ENCODE results near the gene CACYBP.

The CACYBP gene

DNA sequence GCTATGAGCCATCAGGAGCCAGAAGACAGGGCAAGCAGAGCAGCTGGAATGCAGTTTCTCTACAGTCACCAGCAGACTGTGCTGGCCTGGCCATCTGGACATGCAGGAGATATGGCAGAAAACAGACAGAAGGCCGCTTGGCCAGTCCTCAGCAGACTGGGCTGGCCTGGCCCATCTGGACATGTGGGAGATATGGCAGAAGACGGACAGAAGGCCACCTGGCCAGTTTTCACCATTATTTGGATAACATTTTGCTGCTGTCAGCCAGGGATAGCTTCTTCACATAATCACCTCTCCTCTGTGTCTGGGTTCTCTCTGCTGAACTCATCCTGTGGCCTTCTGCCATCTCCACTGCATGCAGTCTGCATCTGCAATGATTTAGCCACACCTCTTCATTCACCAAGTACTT, 25.0 kb upstream of the CACYBP start:
- no peak for DNase-seq (ENCODE audit: low spot score)

DNA sequence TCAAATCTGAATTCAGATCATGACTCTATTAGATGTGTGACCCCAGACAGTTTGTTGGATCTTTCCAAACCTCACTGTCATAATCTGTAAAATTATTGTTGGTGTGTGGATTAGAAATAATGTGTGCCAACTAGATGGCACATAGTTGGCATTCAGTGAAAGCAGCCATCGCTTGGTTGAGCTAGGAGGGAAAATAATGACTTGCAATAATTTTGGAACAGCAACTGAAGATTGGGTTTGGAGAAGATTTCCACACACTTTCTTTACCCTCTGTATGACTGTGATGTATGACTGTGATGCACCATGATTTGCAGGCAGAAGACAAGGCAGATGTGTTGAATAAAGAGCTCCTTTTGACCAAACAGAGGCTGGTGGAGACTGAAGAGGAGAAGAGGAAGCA, 24.0 kb upstream of the CACYBP start:
- no peak for DNase-seq (ENCODE audit: low spot score)

DNA sequence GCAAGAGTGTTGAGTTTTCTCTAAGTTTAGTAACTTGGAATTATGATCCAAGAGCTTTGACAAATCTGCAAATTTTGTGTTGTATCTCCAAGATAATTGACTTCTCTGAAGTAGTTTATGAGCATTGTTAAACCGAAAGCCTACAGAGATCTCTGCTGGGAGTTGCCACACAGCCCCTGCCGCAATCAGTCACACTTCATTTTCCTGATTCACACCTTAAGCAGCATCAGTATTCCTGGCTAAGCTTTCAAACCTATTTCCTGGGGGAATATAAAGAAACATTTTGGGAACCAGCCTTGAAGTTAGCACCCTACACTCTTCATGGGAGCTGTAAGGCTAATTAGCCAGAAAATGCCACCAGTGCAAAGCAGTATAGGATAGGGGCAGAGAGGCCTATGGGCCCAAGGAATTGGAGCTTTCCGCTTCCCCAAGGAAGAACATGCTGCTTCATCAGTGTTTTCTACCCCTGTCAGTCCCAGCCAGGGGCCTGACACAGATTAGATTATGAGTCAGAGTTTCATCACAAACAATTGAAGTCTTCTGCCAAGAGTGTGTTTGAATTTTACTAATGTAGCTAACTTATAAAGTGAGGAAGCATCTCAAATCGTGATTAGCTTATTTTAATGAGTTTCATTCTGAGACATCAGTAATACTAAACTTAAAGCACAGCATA, 23.2 kb upstream of the CACYBP start:
- no peak for DNase-seq (ENCODE audit: low spot score)

DNA sequence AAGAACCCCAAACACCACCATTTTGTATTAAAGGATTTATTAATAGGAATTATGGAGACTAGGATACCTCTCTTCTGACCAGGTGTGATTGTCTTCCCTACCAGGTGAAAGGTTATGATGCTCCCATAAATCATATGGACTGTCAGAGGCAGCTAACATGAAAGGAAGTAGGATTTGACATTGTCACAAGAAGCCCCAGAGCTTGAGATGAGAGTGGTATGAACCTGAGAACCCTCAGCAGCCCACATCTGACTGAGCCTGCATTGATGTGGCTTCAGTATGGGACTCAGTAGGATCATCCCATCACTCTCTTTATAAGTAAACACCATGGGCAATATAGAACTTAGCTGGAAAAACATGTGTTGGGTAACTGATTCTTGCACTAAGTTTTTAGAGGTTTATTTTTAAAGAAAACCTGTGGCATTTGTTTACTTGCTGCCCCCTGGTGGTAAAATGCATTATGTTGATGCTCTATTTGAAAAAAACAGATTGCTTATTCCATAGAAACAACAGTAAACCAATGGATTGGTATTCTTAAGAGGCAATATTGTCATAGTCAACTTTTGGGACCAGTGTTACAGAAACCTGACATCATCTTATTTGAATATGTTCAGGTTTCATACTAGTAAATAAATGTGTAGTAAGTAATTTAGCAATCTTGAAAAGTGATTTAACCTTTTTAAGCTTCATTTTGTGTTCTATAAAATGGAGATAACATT, 16.6 kb upstream of the CACYBP start:
- DNase-seq (ENCODE audit: low spot score) = no peak

DNA sequence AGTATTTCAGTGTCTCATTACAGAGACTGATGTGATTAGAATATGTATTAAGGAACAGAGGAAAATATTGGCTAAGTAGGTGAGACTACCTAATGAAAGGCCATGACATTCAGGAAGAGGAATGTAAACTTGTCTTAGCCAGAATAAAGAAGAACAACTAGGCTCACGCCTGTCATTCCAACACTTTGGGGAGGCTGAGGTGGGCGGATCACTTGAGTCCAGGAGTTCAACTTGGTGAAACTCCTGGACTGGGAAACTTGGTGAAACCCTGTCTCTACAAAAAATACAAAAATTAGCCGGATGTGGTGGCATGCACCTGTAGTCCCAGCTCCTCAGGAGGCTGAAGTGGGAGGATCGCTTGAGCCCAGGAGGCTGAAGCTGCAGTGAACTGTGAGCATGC, 14.8 kb upstream of the CACYBP start:
- no peak for DNase-seq (ENCODE audit: low spot score)

DNA sequence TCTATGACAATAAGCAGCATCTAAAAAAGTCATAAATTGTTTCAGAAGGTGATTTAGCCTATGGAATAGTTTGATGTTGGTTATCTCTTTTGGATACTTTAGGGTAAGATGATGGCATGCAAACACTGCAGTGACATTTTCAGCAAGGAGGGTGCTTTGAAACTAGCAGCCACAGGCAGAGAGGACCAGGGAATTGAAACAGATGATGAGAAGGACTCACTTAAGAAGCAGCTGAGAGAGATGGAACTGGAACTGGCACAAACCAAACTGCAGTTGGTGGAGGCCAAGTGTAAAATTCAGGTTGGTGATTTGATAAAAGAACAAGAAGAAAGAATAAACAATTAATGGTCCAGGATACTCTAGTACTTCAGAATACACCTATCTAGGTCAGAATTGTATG, 11.2 kb upstream of the CACYBP start:
- no peak for DNase-seq (ENCODE audit: low spot score)

DNA sequence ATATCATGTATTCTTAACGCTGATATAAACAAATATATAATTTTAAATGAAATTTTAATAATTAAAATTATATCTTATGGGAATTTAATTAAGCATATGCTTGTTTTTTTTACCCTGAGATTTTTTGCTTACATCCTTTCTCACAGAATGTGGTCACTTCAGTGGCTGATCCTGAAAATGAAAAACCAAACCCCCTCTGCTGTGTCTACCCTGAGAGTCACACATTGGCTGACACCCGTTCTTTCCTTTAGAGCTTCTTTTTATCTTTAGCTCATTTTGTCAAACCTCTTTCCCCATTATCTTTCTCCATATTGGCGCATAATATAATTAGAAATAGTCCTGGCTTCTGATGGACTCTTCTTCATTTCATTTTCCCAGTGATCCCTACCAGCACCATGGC, 10.8 kb upstream of the CACYBP start:
- no peak for DNase-seq (ENCODE audit: low spot score)

DNA sequence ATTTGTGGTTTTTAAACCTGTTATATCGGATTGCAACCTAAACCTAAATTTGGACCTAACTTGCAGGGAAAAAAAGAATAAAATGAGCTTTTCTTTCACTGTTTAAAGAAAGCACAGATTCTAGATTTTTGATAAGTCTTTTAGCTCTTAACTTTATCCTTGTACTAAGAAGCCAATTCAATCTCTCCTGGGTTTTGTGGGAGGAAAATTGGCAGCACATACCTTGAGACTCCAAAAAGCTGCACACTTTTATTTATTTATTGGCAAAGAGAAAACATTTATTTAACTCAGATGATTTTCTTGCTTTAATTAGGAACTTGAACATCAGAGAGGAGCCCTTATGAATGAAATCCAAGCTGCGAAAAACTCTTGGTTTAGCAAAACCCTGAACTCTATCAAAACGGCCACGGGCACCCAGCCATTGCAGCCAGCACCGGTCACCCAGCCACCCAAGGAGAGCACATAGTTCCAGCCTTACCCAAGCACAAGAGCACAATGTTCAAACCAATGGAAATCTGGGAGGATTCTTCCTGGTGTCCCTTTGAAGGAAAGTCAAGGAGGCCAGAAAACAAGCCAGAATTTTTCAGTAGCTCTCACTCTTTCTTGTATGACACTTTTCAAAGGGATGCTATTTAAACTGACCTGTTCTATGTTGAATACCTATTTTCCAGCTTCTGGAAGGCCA, 10.1 kb upstream of the CACYBP start:
- no peak for DNase-seq (ENCODE audit: low spot score)

DNA sequence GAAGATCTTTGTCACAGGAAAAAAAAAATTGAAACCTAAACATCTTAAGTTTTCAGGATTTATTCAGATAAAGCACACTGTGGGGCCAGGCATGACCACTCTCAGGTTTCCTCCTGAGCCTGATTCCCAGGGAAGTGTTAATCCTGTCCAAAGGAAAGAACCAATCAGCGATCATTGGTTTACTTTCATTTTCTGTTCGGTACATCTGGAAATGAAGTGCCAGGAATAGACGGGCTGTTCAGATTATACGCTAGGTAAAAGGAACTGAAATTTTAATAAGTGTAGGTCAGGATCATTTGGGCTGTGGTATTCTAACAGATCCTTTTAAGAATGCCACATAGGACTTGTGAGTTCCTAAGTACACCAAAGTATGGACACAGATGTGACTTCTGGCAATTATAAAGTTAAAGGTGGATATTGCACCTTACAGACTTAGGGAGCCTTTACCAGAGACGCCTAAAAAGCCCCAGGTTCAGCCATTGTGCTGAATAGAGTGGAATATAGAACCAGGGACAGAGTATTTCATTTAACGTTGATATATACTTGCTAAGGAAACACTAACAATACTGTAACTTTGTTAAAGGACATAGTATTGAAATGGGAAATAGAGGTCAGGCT, 9.3 kb upstream of the CACYBP start:
- DNase-seq (ENCODE audit: low spot score) = peak; percentile 54

DNA sequence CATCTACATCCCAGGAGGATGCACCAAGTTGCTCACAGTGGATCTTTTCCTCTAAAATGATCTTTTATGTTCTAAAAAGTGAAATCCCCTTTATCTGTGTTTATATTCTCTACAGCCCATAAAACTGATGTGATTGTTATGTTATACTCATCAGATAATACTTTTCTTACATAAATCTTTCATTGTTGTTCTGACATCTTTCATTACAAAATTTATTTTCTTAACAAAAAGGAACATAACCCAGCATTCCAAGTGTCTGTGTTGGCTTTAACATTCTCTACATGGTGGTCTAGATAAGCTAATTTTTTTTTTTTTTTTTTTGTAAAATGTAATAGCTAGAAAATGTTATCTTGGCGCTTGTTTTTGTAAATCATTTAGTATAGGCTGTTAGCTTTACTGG, 8.3 kb upstream of the CACYBP start:
- no peak for DNase-seq (ENCODE audit: low spot score)

DNA sequence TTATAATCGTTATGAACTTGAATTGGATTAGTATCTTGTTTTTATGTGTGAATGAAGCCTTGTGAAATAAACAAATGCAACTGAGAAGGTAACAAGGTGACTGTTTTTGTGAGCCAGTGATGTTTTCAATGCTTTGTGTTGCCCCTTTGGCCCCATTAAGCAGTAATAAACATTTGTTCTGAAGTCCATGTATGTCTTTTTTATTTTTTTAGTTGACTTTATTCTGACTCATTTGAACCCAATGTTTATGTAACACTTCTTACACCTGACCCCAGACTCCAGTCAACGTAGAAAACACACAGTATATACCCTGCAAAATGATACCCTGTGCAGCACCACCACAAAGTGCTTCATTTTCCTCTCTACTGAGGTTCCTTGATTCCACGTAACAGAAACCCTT, 4.6 kb upstream of the CACYBP start:
- DNase-seq (ENCODE audit: low spot score) = no peak

DNA sequence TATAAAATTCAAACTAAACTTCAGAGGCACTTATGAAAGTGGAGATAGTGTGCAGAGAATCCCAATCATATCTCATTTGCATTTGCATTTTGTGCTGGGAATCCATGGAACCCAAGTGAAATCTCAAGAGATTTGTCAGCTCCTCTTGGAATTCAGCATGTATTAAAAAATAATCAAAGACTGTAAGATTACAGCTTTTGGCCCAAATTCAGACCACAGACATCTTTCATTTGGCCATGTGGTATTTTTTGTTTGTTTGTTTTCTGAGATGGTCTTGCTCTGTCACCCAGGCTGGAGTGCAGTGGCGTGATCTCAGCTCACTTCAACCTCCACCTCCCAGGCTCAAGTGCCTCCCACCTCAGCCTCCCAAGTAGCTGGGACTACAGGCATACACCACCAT, 3.8 kb upstream of the CACYBP start:
- no peak for DNase-seq (ENCODE audit: low spot score)

DNA sequence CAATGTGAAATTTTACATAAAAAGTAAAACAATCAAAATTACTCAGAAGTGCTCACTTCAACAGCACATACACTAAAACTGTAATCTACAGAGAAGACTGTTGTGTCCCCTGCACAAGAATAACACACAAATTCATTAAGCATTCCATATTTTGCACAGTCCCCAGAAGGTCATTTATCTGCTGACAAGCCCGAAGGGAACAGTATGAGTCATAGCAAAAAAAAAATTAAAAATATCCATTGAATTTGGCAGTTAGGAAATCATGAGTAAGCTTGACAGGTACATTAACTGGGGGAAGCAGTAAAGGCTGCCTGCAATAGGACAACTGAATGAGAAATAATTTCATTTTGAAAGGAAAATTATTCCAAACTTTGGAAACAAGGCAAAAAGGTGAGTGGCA, 3.3 kb upstream of the CACYBP start:
- DNase-seq (ENCODE audit: low spot score) = no peak

DNA sequence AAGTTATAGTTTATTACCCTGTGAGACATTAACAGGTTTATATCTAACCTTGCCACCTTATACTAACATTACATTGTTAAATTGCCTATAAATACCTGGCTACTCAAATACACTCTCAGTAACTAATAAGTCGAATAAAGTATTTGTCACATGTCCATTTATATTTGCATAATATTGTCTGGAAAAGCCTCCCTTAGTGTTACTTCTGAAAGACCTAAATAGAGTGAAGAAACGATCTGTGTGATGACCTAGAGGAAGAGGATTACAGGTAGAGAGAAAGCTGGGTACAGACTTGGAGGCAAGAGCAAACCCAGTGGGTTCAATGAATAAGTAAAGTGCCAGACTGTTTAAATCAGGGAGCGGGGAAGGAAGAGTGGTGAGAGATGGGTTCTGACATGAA, 2.7 kb upstream of the CACYBP start:
- DNase-seq (ENCODE audit: low spot score) = no peak

DNA sequence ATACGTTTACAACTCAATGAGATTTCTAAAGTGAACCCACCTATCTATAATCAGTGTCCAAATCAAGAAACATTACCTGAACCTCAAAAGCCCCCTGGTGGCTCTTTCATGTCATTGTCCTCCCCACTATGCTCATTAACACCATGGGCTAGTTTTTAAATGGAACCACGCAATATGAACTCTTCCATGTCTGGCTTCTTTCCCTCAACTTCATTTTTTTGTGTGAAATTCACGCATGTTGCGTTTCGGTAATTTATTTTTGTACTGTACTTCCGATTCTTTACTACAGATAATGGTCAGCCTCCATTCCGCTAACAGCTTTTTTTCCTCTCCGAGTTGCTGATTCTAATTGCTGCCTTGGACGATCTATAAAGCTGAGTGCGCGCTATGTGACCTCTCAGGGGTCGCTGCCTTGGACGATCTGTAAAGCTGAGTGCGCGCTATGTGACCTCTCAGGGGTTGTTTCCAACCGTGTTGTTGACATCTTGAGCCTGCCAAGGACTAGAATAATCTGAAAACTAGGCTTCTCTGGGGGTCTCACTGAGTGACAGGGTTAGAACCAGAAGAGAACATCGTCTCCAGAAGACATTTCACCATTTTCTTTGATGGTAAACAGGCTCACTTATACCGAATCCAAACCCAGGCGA, 1.1 kb upstream of the CACYBP start:
- peak; percentile 54 for DNase-seq (ENCODE audit: low spot score)

DNA sequence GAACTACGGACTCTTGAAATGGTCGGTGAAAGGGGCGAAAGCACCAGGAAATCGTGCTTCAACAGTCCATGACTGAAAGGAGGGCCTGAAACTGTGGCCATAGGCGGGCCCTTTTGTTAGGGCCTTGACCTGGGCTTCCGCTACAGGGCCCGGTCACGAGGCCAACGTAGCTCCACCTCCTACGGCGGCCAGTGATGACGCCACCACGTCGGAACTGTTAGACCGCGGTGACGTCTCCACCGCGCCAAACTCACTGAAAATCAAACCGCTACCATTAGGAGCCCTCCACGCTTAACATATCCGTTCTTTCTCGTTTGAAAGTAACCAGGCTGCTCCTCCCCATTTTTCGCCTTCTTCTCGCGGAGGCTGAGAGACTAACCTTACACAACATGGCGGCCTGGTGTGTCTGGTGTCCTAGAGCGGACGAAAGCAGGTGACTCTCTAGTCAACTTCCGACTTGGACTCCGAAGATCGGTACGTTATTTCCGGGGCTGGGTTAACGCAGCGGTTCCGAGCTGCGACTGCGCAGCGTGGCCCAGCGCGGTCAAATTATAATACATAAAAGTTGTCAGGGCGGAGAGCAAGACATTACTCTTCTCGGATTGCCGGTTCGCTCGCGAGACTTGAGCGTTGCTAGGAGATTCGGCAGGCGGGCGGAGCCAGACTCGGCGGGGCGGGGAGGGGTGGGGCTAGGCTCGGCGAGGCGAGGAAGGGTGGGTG, 371 bp upstream of the CACYBP start:
- DNase-seq (ENCODE audit: low spot score) = peak; percentile 99

DNA sequence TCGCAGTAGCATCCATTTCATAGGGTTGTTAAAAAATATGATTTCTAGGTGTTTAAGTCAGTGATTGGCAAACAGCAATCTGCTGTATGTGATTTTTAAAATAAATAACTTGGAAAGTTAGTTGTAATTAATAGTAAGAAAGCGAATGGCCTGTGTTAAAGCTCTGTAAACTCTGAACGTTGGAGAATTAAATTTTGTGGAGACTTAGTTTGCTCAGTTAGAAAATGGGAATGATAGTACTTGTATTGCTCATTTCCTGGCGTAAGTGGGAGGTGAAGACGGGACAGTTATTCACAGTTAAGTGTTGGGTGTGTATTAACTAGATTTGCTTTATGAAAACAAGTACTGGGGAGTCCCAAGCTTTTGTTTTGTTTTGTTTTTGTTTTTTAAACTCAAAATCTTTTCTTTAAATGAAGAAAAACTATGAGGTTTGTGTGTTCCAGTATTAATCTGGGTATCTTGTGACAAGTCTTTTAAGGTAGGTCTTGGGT, 995 bp downstream of the CACYBP start:
- no peak for DNase-seq (ENCODE audit: low spot score)

DNA sequence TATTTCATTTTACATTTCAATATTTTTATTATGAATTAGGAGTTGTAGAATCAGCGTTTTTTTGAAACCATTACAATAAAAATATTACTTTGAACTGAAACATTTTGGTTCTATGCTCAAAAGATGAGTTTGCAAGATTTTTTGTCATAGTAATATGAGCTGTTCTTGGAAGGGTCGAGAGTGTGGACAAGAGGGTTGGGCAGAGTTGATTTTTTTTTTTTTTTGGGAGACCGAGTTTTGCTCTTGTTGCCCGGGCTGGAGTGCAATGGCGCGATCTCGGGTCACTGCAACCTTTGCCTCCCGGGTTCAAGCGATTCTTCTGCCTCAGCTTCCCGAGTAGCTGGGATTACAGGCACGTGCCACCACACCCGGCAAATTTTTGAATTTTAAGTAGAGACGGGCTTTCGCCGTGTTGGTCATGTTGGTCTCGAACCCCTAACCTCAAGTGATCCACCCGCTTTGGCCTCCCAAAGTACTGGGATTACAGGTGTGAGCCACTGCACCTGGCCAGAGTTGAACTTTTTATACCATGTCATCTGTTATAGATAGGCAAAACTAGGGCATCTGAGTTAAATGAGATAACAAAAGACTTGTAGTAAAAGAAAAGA, 3.3 kb downstream of the CACYBP start:
- no peak for DNase-seq (ENCODE audit: low spot score)

DNA sequence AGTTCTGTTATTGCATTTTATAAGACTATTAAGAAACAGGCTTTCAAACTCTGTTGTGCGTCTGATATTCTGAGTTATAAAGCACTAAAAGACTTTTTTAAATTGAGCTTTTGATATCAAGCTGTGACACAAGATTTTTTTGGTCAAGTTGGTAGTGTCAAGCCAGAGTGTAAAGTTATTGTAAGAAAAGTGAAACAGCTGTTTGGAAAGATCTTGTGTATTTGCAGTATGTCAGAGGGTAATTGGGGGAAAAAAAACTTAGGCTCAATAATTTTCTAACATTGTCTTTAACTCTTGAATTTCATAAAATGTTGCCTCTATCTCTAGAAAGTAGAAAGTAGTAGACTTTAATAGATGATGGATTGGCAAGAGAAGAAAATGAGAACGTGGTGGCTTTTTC, 3.8 kb downstream of the CACYBP start:
- DNase-seq (ENCODE audit: low spot score) = no peak

DNA sequence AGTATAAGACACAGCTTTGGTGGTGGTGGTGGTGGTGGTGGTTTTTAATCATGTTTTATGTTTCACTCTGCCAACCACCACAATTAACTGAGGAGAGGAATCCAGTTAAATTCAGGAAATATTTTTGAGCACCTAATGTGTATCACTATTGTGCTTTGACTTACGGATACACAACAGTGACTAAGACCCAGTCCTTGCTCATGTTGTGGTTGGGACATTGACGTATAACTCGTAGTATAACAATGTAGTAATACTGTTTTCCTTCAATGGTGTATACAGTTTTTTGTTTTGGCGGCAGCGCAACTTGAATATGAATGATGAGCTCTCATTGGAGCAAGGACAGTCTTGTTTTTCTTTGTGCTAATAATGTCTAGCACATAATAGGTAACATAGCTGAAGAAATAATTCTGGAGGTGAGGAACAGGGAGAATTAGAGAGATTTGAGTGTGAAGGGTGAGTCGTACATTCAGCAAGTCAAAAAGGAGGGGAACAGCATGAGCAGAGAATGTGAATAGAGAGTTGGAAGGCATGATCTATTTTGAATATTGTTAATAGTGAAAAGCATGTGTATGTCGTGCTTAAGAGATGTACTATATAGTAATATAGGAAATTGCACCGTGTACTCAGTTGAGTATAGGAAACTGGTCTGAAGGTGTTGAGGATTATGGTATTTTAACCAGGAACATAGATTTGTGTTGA, 5.5 kb downstream of the CACYBP start:
- DNase-seq (ENCODE audit: low spot score) = no peak

DNA sequence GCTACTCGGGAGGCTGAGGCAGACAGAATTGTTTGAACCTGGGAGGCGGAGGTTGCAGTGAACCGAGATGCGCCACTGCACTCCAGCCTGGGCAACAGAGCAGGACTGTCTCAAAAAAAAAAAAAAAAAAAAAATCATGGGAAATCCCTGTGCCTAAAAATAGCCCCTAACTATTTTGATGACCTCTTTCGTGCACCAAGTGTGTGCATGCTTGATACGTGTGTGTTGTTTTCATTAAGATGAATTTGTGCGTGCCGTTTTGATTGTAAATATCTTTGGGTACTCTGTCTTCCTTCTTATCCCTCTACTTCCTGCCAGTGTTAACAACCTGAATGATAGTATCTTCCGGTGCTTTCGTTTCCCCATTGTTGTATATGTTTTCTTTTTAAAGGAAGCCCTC, 9.8 kb downstream of the CACYBP start:
- DNase-seq (ENCODE audit: low spot score) = no peak

All from Ammon's horn (tissue), 1 donor.